DMS 273 (cell line): ENCODE data around the gene BMPR1A.
"Not testable (repeated sequence)": the region's sequence is repeated elsewhere in the genome, so short reads cannot be mapped to it uniquely, and the experiment has no call there.

ENCODE experiments used
- DNase-seq: peaks from one replicate; lab custom pipeline; 2025; ENCODE audit not compliant: unreplicated experiment; lab: John Stamatoyannopoulos, UW

The BMPR1A gene

DNA sequence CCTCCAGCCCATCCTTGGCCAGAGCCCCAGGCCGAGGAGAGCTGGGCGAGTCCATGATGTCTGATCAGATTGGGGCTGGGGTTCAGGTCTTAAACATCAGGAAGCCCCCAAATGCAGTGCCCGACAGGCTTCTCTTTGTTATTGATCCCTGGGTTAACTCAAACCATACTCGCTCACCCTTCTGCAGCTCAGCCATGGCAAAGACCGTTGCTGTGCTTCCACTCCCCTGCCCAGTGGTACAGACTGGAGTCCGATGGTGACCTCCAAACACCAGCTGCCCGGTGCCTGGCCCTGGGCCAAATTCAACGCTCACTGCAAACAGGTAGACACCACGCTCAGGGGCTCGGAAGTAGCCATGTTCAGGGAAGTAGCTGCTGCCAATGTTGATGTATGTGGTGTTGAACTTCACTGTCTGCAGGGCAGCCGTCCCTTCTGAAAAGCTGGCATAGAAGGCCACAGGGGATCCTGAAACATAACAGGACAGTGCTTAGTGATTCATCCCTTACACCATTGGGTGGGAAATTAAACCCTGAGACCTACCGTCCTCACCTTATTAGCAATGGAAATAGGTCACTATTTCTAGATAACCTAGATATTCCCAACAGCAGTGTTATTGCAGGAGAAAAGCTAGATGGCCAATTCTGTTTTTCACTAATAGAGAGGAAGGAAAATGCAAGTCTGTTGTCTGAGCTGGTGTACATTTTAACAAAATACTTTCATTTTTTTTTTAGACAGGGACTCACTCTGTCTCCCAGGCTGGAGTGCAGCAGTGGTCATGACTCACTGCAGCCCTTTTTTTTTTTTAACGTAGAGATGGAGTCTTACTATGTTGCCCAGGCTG is 180.5 kb downstream of the BMPR1A start:
- no peak for DNase-seq

DNA sequence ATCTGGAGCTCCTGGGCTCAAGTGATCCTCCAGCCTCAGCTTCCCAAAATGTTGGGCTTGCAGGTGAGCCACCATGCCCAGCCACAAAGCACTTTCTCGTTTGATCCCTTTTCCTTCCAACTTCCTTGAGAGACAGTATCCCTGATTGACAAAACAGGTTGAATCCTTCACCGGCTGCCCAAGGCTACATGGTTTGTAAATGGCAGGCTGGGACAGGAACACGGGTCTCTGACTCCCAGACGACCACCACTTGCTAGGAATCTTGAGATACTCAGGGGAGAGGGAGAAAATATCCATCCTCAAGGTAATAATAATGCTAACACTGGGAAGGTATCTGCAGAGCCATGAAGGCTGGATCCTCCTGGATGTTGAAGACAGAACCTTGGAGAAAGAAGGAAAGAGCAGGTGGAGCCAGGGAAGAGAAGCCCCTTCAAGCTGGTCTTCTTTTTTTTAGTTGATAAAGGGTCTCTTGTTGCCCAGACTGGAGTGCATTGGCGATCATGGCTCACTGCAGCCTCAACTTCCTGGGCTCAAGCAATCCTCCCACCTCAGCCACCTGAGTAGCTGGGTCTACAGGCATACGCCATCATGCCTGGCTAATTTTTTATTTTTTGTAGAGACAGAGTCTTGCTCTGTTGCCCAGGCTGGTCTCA is 181.2 kb downstream of the BMPR1A start:
- no peak for DNase-seq

DNA sequence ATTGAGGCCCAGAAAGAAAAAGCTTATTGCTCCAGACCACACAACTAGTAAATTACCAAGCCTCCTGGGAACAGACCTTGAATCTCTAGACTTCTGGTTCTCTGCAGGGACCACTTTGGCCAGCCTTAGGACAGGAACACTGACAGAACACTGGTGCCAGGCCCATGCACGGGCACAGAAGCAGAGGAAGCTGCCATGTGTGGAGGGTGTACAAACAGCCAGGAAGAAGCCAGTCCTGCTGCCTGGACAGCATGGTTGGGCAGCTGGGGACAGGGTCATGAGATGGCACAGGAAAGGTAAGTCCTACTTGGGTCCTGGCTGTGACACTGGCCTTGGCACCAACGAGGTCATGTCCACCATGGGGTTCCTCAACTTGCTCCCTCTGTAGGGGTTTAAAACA is 181.8 kb downstream of the BMPR1A start:
- no peak for DNase-seq

DNA sequence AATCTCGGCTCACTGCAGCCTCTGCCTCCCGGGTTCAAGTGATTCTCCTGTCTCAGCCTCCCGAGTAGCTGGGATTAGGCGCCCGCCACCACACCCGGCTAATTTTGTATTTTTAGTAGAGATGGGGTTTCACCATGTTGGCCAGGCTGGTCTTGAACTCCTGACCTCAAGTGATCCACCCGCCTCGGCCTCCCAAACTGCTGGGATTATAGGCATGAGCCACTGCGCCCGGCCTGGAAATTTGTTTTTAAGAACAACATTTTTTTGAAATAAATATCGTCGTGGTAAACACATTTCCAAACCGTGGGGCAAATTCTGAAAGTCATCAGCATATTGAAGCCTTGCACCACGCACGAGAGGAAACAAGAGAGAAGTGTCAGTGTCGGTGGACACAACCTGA is 183.7 kb downstream of the BMPR1A start:
- DNase-seq, result not testable (repeated sequence)

DNA sequence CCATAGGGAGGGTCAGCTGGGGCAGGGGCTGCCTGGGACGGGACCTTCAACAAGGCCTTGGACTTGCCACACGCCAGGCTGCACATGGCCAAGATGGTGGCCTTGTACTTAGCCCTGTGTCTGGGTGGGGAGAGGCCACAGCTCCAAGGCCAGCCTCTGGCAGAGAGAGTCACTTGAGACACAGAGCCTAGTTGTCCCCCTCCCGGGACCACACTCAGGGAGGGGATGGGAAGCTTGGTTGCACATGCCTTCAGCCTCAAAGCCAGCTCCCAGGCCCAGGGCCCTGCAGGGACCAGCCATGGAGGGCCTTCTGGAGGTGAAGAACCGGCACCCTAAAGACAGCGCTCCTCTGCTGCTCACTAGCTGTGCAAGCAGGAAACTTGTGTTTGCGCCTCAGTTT is 184.3 kb downstream of the BMPR1A start:
- DNase-seq, result no peak

DNA sequence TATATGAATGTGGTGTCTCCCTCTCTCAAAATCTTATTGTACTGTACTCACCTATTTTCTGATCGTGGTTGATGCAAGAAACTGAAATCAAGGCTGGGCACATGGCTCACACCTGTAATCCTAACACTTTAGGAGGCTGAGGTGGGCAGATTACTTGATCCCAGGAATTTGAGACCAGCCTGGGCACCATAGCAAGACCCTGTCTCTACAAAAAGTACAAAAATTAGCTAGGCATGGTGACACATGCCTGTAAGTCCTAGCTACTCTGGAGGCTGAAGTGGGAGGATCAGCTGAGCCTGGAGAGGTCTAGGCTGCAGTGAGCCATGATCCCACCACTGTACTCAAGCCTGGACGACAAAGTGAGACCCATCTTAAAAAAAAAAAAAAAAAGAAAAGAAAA is 185.0 kb downstream of the BMPR1A start:
- DNase-seq, result no peak

DNA sequence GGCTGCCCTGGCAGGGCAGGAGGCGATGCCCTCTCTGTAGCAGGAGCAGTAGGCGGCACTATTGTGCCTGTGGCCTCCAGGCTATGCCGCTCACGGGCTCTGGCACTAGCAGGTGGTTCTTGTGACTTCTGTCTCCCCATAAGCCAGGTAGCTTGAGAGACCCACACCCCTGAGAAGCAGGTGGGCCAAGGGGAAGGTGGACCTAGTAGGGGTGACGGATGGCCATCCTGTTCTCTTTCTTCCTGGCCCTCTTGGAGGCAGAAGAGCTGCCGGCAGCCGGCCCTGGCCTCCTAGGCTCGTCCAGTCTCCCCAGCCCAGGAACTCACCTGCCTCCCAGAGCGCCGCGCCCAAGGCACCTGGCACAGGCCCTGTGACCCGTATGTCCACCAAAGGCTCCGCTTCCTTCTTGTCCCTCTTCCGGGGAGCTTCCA is 185.6 kb downstream of the BMPR1A start:
- DNase-seq, result no peak

DNA sequence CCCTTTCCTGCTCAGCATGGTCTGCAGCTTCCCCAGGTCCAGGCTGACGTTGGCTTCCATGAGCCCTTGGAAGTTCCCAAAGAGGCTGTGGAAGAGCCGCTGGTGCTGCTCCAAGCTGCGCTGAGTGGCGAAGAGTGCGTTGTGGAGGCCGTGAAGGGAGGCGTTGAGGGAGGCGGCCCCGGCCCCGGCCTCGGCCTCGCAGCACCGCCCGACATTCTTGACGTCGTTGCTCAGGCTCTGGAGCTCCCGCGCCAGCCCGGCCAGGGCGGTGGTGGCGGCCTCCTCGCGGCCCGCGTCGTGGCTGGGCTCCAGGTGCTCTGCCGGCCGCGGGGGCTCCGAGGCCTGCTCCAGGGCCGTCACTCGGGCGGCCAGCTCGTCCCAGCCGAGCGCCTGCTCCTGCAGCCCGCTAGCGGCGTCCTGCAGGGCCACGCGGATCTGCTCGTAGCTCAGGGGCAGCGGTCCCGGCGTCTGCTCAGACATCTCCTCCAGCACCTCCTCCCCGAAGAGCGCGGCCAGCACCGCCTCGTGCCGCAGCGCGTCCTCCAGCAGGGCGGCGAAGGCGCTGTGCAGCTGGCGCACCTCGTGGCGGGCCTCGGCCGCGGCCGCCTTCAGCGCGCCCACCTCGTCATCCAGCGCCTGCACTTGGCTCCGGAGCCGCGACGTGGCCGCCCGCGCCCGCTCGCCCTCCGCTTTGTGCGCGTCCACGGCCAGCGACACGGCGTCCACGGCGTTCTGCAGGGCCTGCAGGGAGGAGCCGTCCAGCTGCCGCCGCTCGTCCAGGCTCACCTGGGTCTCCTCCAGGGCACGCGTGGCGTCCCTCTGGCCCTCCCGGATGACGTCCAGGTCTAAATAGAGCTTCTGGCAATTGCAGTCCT is 186.3 kb downstream of the BMPR1A start:
- DNase-seq, result no peak

DNA sequence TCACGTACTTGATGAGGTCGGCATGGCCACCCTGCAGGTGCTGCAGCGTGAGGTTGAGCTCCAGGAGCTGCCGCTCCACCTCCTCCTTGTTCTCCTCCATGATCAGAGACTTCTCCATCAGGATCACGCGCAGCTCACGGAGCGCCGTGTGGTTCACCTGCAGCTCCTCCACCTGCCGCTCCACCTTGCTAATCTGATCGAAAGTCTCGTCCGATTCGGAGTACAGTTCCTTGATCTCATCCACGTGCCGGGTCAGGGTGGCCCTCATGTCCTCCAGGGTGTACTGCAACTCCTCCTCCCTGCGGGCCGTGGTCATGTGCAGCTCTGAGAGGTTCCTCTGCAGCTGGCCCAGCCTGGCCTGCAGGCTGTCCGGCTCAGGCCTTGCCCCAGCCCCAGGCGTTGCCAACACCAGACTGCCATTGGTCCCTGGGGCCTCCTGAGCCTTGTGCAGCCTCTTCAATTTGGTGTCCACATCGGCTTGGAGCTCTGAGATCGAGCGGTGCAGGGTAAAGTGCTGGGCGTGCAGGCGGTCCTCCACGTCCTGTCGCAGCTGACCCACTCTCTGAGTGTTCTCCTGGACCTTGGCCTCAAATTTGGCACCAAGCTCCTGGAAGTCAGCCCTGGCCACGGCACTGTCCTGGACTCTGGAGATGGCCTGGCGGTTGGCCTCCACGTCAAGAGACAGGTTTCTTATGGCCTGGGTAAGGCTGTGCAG is 187.1 kb downstream of the BMPR1A start:
- DNase-seq, result no peak

DNA sequence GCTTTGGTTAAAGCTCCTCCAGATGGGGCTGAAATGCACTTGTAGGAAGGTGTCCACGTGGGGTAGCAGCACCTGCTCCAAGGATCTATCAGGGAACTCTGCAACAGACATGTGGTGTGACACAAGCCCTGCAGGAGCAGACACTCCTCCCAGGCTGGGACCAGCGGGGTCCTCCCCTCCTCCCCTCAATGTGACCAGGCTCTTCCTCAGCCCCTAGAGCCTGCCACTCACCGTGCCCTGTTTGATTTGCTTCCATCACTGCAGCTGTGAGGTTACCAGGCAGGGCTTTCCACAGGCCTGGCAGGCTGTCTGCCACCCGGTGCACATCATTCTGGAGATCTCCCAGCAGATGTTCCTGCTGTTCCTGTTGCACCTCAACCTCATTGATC is 187.6 kb downstream of the BMPR1A start:
- DNase-seq, result no peak

DNA sequence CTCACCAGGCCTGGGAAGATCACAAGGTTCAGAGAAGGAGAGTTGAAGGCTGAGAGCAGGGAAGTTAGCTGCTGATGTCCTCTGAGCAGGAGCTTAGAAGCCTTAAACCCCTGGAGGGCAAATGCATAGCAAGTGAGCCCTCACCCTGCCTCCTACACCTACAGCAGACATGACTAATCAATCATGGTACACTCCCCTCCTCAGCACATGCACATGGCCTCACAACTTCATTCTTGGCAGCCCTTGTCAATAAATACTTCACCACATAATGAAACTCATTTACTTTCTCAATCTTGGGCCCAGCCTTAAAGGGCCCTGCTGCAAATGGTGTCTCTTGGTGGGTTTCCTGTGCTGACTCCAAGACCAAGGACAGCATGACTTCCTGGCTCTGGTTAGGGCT is 188.1 kb downstream of the BMPR1A start:
- no peak for DNase-seq

DNA sequence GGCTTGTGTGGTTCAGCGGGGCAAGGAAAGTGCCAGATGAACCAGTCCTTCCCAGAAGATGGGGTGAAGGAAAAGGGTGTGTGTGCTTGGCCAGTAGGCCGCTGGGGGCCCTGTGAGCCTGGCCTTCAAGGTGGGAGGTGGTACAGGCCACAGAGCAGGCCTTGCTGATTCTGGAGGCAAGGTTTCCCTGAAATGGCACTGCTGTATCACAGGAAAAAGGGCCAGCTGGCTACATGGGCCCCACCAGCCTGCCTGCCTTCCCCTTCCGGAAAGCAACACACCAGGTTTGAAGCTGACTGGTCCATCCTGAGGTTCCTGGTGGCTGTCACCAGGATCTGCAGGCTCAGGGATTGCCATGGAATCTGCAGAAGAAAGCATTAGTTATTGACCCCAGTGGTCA is 188.5 kb downstream of the BMPR1A start:
- DNase-seq, result no peak

DNA sequence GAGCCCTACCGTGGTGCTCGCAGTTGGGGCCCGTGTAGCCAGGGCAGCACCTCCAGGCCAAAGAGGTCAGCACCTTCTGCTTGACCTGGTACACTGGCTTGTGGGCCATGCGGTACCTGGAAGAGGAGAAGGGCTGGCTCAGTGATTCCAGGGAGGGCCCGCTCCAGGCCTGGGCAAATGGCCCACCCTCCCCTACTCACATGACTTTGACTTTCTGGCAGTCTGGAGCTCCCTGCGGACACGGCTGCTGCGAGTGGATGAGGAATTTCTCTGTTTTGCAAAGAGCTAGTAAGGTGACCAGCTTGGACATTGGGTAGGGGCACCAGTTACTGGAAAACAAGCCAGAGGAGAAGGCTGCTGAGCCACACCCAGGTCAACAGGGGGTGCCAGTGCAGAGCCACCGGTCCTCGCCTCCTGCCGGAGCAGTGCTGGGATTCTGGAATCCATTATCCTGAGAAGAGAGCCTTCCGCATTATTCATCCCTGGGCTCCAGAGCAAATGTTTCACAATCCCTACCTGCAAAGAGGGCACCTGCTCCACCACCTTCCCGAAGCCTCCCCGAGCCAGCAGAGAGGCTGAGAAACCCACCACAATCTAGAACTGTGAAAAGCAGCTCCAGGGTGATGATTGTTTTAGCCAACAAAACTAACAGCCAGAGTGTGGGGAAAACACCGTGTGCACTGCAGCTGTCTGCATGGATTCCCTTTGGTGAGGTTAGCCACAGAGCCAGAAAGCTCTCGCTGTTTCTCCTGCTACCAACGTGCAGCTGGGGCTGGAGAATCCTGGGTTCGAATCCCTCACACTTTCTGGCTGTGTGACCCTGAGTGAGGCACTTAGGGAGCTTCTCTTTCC is 189.2 kb downstream of the BMPR1A start:
- peak; percentile 54 for DNase-seq

DNA sequence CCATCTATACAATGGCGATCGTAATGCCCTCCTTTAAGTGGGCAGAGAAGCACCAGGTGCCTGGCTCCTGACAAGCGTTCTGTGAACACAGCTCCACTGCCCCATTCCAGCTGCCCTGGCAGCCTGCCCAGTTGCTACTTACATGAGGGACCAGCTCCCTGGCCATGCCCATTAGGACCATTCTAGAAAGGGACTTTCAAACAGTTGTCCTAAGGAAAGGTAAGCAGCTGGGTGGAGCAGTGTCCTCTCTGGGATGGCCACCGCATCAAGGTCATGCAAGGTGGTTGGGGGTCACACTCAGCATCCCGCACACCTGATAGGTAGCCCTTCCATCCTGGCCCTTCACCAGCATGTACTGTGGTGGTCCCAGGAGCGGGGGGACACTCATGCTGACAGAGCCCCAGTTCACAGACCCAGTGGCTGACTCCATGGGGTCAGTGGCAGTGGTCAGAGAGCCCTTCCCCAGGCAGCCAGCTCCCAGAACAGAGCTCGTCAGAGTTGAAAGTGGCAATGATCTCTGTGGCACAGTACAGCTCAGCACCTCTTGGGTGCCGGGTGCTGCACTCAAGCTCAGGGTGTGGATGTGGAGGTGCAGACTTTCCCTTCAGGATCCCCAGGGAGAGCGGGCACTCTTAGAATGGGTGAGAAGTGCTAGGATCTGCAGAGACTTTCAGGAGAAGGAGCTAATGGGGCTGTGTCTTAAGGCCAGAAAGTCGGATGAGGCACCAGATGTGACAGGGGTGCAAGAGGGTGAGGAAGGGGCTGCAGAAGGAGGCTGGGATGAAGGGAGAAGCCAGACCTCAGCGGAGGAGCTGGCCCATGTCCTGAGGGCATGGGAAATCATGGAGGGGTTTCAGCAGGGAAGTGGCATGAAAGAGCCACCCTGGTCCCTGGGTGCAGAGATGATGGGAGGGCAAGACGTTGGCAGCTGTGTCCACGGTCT is 190.1 kb downstream of the BMPR1A start:
- DNase-seq, result peak; percentile 53

DNA sequence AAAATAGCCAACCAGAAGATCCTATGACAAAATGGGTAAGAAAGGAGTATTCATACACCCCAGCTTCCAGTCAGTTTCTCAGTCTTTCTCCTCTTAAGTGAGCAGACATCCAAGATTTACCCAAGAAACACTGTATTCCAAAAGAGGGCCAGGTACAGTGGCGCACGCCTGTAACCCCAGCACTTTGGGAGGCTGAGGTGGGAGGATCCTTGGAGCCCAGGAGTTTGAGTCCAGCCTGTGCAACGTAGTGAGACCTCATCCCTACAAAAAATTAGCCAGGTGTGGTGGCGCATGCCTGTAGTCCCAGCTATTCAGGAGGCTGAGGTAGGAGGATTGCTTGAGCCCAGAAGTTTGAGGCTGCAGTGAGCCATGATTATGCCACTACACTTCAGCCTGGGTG is 191.4 kb downstream of the BMPR1A start:
- DNase-seq, result not testable (repeated sequence)

DNA sequence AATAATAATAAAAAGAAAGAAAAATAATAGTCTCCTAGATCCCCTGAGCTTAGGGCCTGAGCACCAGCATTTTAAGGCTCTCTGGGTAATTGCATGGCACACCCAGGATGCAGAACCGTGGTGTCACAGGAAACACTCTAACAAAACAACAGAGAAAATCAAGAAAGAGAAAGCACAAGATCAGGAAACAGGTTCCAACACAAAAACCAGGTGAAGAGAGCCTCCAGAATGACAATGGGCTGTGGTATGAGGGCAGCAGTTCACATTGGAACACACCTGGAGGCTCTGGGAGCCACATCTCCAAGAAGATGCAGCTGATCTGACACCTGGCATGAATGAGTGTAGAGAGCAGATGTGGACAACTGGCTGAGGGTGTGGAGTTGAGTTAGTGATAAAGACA is 193.9 kb downstream of the BMPR1A start:
- no peak for DNase-seq

DNA sequence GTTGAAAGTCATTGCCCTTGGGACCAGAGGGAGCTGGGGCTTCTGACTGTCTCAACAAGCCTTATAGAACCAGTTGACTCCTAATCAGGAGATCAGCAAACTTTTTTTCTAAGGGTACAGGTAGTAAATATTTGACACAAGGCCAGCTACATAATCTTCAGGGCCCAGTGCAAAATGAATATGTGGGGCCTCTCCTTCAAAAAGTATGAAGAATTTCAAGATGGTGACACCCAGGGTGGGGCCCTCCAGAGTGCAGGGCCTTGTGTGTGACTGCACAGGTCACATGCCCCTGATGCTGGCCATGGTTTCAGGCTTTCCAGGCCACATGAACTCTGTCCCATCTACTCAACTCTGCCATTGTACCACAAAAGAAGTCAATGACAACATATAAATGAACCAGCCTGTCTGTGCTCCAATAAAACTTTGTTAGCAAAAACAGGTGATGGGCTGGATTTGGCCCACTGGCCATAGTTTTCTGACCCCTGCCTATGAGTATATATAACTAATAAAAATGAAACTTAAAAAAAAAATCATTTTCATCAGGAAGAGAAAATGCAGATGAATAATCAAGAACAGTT is 194.9 kb downstream of the BMPR1A start:
- no peak for DNase-seq

DNA sequence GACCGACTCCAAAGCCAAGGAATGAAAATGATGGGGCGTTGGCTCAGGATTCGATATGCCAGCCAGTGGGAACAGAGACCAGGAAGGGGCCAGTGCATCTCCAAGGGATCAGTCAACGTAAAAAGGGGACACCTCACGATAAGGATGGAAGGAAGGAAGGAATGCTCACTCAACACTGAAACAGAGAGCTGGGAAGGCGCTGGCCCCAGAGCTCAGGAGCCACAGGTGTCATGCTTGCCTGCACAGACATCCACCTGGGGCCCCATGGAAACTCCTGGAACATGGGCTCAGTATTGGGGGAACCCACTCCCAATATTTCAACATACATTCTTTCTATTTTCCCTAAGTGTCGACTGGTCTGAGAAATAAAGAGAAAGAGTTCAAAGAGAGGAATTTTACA is 195.7 kb downstream of the BMPR1A start:
- DNase-seq, result no peak

DNA sequence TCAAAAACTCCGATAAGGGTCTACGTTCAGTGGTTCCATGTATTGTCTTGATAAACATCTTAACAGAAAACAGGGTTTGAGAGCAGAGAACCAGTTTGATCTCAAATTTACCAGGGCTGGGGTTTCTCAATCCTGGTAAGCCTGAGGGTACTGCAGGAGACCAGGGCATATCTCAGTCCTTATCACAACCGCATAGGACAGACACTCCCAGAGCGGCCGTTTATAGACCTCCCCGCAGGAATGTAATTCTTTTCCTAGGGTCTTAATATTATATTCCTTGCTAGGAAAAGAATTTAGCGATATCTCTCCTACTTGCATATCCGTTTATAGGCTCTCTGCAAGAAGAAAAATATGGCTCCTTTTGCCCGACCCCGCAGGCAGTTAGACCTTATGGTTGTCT is 196.3 kb downstream of the BMPR1A start:
- DNase-seq, result not testable (repeated sequence)
